ENCODE measurements around the gene ZNF334.

The ZNF334 gene

GRCh38 chr20:46501337-46501942 lies 11.9 kb downstream of the ZNF334 start:
- peaks cover 3% of the 10 kb centered on the region for H3K36me3 Mint-ChIP-seq (ENCODE audit: insufficient read depth)
- ATAC-seq (replicated peaks; ENCODE audit: extremely low read depth, poor library complexity, severe bottlenecking) (no peak), DNase-seq (ENCODE audit: low spot score in 2 of 2) (no peak)
- H3K4me3 Mint-ChIP-seq, result no peak overlapping the region
- no peak overlapping the region for H3K27ac Mint-ChIP-seq (ENCODE audit: low read depth)
- H3K27me3 Mint-ChIP-seq, result peaks cover 59% of the 10 kb centered on the region
- H3K9me3 Mint-ChIP-seq, result peaks cover 24% of the 10 kb centered on the region
- no peaks in the 10 kb centered on the region for H3K4me1 Mint-ChIP-seq

DNA sequence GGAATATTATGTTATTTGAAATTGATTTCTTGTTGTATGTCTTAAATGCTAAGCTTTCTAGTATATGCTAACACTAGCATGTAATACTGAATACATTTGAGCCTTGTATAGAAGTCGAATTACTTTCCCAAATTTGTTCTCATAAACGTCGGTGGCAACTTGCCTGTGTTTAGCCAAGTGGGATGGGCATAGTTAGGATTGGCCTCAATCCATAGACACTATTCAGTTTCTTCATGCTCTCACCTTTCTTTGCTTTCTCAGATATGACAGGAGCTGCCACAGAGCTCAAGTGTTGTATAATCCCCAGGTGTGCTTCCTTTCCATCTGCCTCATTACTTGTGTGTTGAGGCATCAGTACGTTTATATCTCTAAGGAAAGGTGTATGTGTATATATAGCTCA lies 19.3 kb downstream of the ZNF334 start:
- no peak overlapping the region for H3K27ac Mint-ChIP-seq (ENCODE audit: low read depth)
- H3K27me3 Mint-ChIP-seq, result peaks cover 74% of the 10 kb centered on the region
- no peak overlapping the region for H3K4me3 Mint-ChIP-seq
- H3K36me3 Mint-ChIP-seq (ENCODE audit: insufficient read depth), result no peaks in the 10 kb centered on the region
- H3K4me1 Mint-ChIP-seq, result no peaks in the 10 kb centered on the region
- ATAC-seq (replicated peaks; ENCODE audit: extremely low read depth, poor library complexity, severe bottlenecking), result no peak
- no peak for DNase-seq (ENCODE audit: low spot score in 2 of 2)
- H3K9me3 Mint-ChIP-seq, result no peaks in the 10 kb centered on the region

DNA sequence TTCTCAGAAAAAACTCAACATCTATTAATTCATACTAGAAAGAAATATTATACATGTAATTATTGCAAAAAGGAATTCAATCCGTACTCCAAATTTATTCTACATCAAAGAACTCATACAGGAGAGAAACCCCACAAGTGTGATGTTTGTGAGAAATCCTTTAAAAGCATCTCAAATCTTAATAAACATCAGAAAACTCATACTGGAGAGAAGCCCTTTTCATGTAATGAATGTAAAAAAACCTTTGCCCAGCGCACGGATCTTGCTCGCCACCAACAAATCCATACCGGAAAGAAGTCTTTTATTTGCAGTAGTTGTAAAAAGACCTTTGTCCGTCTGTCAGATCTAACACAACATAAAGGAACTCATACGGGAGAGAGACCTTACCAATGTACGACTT lies 22.0 kb downstream of the ZNF334 start:
- ATAC-seq (replicated peaks; ENCODE audit: extremely low read depth, poor library complexity, severe bottlenecking) (no peak), DNase-seq (ENCODE audit: low spot score in 2 of 2) (no peak)
- Mint-ChIP-seq H3K4me3 (no peak overlapping the region), H3K9me3 (no peaks in the 10 kb centered on the region), H3K4me1 (no peaks in the 10 kb centered on the region), H3K36me3 (ENCODE audit: insufficient read depth) (no peaks in the 10 kb centered on the region), H3K27ac (ENCODE audit: low read depth) (no peak overlapping the region), H3K27me3 (peaks cover 80% of the 10 kb centered on the region)

DNA sequence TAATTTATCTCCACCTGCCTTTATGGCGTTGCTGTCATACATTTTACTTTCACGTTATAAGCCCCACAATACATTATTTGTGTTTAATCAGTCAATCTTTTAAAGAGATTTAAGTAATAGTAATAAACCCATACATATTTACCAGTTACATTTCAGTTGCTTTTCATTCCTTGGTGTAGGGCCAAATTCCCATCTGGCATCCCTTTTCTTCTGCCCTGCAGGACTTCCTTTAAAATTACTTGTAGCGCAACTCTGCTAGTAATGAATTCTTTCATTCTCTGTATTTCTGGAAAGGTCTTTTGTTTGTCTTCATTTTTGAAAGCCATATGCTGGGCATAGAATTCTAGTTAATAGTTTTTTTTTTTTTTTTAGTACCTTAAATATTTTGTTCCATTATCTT lies 24.9 kb downstream of the ZNF334 start:
- DNase-seq (ENCODE audit: low spot score in 2 of 2), result no peak
- H3K4me1 Mint-ChIP-seq, result no peaks in the 10 kb centered on the region
- ATAC-seq (replicated peaks; ENCODE audit: extremely low read depth, poor library complexity, severe bottlenecking), result no peak
- no peaks in the 10 kb centered on the region for H3K9me3 Mint-ChIP-seq
- H3K27ac Mint-ChIP-seq (ENCODE audit: low read depth), result no peak overlapping the region
- no peaks in the 10 kb centered on the region for H3K36me3 Mint-ChIP-seq (ENCODE audit: insufficient read depth)
- no peak overlapping the region for H3K4me3 Mint-ChIP-seq
- peaks cover 85% of the 10 kb centered on the region for H3K27me3 Mint-ChIP-seq

DNA sequence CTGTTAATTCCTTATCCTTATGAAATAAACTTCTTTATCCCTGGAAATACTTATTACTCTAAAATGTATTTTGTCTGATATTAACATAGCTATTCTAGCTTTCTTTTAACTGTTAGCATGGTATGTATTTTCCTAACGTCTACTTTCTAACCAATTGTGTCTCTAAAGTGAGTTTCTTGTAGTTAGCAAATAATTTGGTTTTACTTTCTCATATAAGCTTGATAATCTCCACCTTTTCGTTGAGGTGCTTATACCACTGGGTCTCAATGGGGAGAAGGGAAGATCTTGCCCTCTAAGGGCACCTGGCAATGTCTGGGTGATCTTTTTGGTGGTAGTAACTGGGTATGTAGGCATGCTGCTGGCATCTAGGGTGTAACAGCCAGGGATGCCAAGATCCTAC lies 25.7 kb downstream of the ZNF334 start:
- Mint-ChIP-seq H3K27me3 (peaks cover 77% of the 10 kb centered on the region), H3K4me3 (no peak overlapping the region), H3K36me3 (ENCODE audit: insufficient read depth) (no peaks in the 10 kb centered on the region), H3K9me3 (no peaks in the 10 kb centered on the region), H3K4me1 (no peaks in the 10 kb centered on the region), H3K27ac (ENCODE audit: low read depth) (no peak overlapping the region)
- ATAC-seq (replicated peaks; ENCODE audit: extremely low read depth, poor library complexity, severe bottlenecking) (no peak), DNase-seq (ENCODE audit: low spot score in 2 of 2) (no peak)

GRCh38 chr20:46485431-46485830 lies 27.9 kb downstream of the ZNF334 start:
- ATAC-seq (replicated peaks; ENCODE audit: extremely low read depth, poor library complexity, severe bottlenecking) (no peak), DNase-seq (ENCODE audit: low spot score in 2 of 2) (no peak)
- no peaks in the 10 kb centered on the region for H3K36me3 Mint-ChIP-seq (ENCODE audit: insufficient read depth)
- H3K27me3 Mint-ChIP-seq, result peaks cover 70% of the 10 kb centered on the region
- no peaks in the 10 kb centered on the region for H3K9me3 Mint-ChIP-seq
- no peak overlapping the region for H3K4me3 Mint-ChIP-seq
- H3K4me1 Mint-ChIP-seq, result no peaks in the 10 kb centered on the region
- H3K27ac Mint-ChIP-seq (ENCODE audit: low read depth), result no peak overlapping the region

- Mint-ChIP-seq H3K4me1 (no peaks in the 10 kb centered on the region), H3K36me3 (ENCODE audit: insufficient read depth) (no peaks in the 10 kb centered on the region), H3K27ac (ENCODE audit: low read depth) (no peak overlapping the region), H3K27me3 (peaks cover 72% of the 10 kb centered on the region), H3K9me3 (no peaks in the 10 kb centered on the region), H3K4me3 (no peak overlapping the region)
- DNase-seq (ENCODE audit: low spot score in 2 of 2) (no peak), ATAC-seq (replicated peaks; ENCODE audit: extremely low read depth, poor library complexity, severe bottlenecking) (no peak)
These were observed 28.4 kb downstream of the ZNF334 start for GRCh38 chr20:46484954-46485353.

DNA sequence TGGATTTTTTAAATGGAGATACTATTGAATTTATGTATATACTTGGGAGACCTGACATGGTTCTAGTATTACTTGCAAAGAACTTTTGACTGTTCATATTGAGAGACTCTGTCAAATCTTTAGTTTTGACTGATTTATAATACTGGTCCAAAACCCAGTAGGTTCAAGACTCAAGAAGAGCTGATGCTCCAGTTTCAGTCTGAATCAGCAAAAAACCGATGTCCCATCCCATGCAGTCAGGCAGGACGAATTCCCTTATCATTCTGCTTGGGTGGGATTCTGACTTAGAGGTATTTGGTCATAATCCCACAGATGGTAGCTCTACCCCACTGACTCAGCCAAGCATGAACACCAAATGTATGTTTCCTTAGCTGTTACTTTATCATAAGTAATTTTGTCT lies 29.5 kb downstream of the ZNF334 start:
- Mint-ChIP-seq H3K36me3 (ENCODE audit: insufficient read depth) (no peaks in the 10 kb centered on the region), H3K4me3 (no peak overlapping the region), H3K27me3 (peaks cover 74% of the 10 kb centered on the region), H3K4me1 (no peaks in the 10 kb centered on the region), H3K27ac (ENCODE audit: low read depth) (no peak overlapping the region), H3K9me3 (no peaks in the 10 kb centered on the region)
- no peak for DNase-seq (ENCODE audit: low spot score in 2 of 2)
- no peak for ATAC-seq (replicated peaks; ENCODE audit: extremely low read depth, poor library complexity, severe bottlenecking)

DNA sequence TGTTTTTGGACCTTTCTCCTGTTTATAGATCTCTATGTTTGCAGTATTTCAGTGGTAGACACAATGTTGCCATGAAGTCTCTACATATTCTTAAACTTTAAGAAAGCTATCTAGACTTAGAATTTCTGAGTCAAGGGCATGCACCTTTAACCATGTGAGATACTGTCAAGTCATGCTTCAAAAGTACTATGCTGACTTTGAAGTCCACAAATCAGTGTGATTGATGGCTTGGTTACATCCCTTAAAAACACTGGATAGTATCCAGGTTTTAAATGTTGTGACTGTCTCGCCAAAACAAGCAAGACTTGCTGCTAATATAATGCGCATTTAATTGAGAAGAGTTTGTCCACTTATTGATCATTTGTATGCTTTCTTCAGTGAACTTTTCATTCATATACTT lies 30.5 kb downstream of the ZNF334 start:
- Mint-ChIP-seq H3K27ac (ENCODE audit: low read depth) (no peak overlapping the region), H3K36me3 (ENCODE audit: insufficient read depth) (no peaks in the 10 kb centered on the region), H3K4me1 (no peaks in the 10 kb centered on the region), H3K4me3 (no peak overlapping the region), H3K27me3 (peaks cover 74% of the 10 kb centered on the region), H3K9me3 (no peaks in the 10 kb centered on the region)
- ATAC-seq (replicated peaks; ENCODE audit: extremely low read depth, poor library complexity, severe bottlenecking) (no peak), DNase-seq (ENCODE audit: low spot score in 2 of 2) (no peak)

DNA sequence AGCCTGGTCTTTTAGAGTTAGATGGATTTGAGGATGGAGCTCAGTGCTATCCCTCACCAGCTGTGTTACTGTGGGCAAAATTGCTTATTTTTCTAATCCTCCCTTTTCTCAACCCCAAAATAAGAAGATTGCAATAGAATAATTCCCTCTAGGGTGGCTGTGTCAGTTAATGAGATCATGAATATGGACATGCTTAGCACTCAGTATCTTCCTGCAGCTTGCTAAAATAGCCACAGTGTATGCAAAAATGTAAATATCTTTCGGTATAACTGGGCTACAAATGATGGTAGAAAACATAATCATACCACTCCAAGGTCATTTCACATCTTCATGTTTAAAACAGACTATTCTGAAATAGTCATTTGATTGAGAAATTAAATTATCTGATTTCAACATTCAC lies 35.7 kb downstream of the ZNF334 start:
- Mint-ChIP-seq H3K4me3 (no peak overlapping the region), H3K36me3 (ENCODE audit: insufficient read depth) (no peaks in the 10 kb centered on the region), H3K4me1 (no peaks in the 10 kb centered on the region), H3K27ac (ENCODE audit: low read depth) (no peak overlapping the region), H3K9me3 (no peaks in the 10 kb centered on the region), H3K27me3 (peaks cover 82% of the 10 kb centered on the region)
- no peak for ATAC-seq (replicated peaks; ENCODE audit: extremely low read depth, poor library complexity, severe bottlenecking)
- DNase-seq (ENCODE audit: low spot score in 2 of 2), result no peak

- H3K4me1 Mint-ChIP-seq, result no peaks in the 10 kb centered on the region
- H3K36me3 Mint-ChIP-seq (ENCODE audit: insufficient read depth), result no peaks in the 10 kb centered on the region
- ATAC-seq (replicated peaks; ENCODE audit: extremely low read depth, poor library complexity, severe bottlenecking) (no peak), DNase-seq (ENCODE audit: low spot score in 2 of 2) (no peak)
- H3K27me3 Mint-ChIP-seq, result peaks cover 87% of the 10 kb centered on the region
- no peaks in the 10 kb centered on the region for H3K9me3 Mint-ChIP-seq
- H3K27ac Mint-ChIP-seq (ENCODE audit: low read depth), result no peak overlapping the region
- H3K4me3 Mint-ChIP-seq, result no peak overlapping the region
These were observed 36.1 kb downstream of the ZNF334 start for GRCh38 chr20:46477225-46477624.

GRCh38 chr20:46468508-46468907 lies 44.9 kb downstream of the ZNF334 start:
- no peaks in the 10 kb centered on the region for H3K4me1 Mint-ChIP-seq
- peaks cover 46% of the 10 kb centered on the region for H3K27me3 Mint-ChIP-seq
- H3K4me3 Mint-ChIP-seq, result no peak overlapping the region
- ATAC-seq (replicated peaks; ENCODE audit: extremely low read depth, poor library complexity, severe bottlenecking) (no peak), DNase-seq (ENCODE audit: low spot score in 2 of 2) (no peak)
- no peaks in the 10 kb centered on the region for H3K9me3 Mint-ChIP-seq
- H3K36me3 Mint-ChIP-seq (ENCODE audit: insufficient read depth), result peaks cover 2% of the 10 kb centered on the region
- H3K27ac Mint-ChIP-seq (ENCODE audit: low read depth), result no peak overlapping the region

- peaks cover 50% of the 10 kb centered on the region for H3K27me3 Mint-ChIP-seq
- peaks cover 2% of the 10 kb centered on the region for H3K36me3 Mint-ChIP-seq (ENCODE audit: insufficient read depth)
- no peaks in the 10 kb centered on the region for H3K9me3 Mint-ChIP-seq
- ATAC-seq (replicated peaks; ENCODE audit: extremely low read depth, poor library complexity, severe bottlenecking), result no peak
- no peak overlapping the region for H3K4me3 Mint-ChIP-seq
- no peak for DNase-seq (ENCODE audit: low spot score in 2 of 2)
- no peak overlapping the region for H3K27ac Mint-ChIP-seq (ENCODE audit: low read depth)
- no peaks in the 10 kb centered on the region for H3K4me1 Mint-ChIP-seq
These were observed 48.9 kb downstream of the ZNF334 start for GRCh38 chr20:46464451-46464850.

GRCh38 chr20:46463852-46464251 lies 49.5 kb downstream of the ZNF334 start:
- H3K9me3 Mint-ChIP-seq, result no peaks in the 10 kb centered on the region
- ATAC-seq (replicated peaks; ENCODE audit: extremely low read depth, poor library complexity, severe bottlenecking) (no peak), DNase-seq (ENCODE audit: low spot score in 2 of 2) (no peak)
- no peak overlapping the region for H3K4me3 Mint-ChIP-seq
- no peak overlapping the region for H3K27ac Mint-ChIP-seq (ENCODE audit: low read depth)
- no peaks in the 10 kb centered on the region for H3K4me1 Mint-ChIP-seq
- peaks cover 2% of the 10 kb centered on the region for H3K36me3 Mint-ChIP-seq (ENCODE audit: insufficient read depth)
- peaks cover 56% of the 10 kb centered on the region for H3K27me3 Mint-ChIP-seq
